Measurements from ENCODE around the gene IL1RL2. TPM values are rescaled to one million over a fixed set of nuclear protein-coding genes. Genes with fewer than 3 reads are reported as not detected.

IL1RL2 gene
- 1 to 10 TPM; 1.1 to 1.7 TPM for total RNA-seq

DNA sequence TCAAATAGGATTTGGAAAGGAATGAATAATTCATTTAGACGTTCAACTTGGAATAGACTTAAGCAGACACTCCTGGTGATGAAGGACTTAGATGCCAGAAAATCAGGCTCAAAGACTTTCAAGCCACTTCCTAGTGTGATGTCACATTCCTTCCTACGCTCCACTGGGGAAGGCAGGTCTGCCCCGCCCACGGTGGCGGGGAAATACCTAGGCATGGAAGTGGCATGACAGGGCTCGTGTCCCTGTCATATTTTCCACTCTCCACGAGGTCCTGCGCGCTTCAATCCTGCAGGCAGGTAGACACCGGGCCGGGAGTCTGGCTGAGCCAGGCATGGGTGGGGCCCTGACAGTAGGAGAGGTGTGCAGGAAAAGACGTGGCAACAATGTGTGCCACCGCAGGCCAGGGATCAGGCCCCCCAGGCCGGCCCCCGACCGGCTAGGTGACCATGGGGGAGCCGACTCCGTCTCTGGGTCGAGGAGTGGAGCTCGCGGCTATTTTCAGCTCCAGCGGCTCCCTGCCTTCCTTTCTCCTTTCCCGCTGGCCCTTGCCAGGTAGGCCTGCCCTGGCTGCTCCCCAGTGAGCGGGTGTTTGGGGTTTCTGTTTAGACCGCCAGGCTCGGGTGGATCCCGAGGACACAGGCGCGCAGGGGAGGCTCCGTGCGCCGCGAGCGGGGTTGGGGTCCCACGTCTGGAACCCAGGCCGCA is at the start of gene IL1RL2:
IL1RL2 (plus strand) TSS at position 233 of the 705 bp plus-strand sequence. CDS start 845 bp downstream, outside the sequence.
- ChIA-PET CTCF (interaction anchor here (1.0 to 4.5 kb wide), 5 partner anchors 53 to 303 kb away, joined by 3 to 55 read pairs (median 7); no protein-coding TSS in a partner anchor), POLR2A (interaction anchor here (1.1 kb wide), 1 partner anchor 303 kb away, joined by 3 read pairs; no protein-coding TSS in a partner anchor)
- H3K27me3 Mint-ChIP-seq: peaks cover 10% of the 10 kb centered on the region

DNA sequence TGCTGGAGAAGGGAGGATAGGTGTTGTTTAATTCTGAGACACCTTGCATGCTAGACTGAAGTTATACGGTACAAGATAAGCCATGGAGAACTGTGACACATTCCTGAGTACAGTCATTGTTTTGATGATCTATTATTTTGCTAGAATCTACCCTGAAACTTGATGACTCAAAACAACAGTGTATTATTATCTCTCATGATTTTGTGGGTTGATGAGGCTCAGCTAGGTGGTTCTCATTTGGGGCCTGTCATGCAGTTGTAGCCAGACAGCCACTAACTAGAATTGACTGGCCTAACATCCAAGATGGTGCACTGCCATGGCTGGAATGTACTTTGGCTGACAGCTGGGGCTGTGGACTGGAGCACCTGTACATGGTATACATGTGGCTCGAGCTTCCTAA is 49.7 kb upstream of the IL1RL2 start:
- peaks cover 23% of the 10 kb centered on the region for H3K36me3 Mint-ChIP-seq
- peak overlapping the region; percentile 70 for H3K27ac Mint-ChIP-seq
- CTCF ChIA-PET: interaction anchor here (0.8 to 3.1 kb wide), 12 partner anchors 9 to 306 kb away, joined by 3 to 21 read pairs (median 6); no protein-coding TSS in a partner anchor

More for the DNA sequence above, at the start of gene IL1RL2:
- H3K4me1 Mint-ChIP-seq (ENCODE audit: low read depth): peaks cover 19% of the 10 kb centered on the region
- peak within 1 kb of the TSS; percentile 81 for H3K4me3 Mint-ChIP-seq
- H3K27ac Mint-ChIP-seq: peak within 1 kb of the TSS; percentile 83
- H3K36me3 Mint-ChIP-seq: peaks cover 4% of the 10 kb centered on the region
- intact Hi-C loops (cut with micrococcal nuclease): loop anchor here (2.0 to 5.0 kb wide), 2 partner anchors 54 to 255 kb away; no protein-coding TSS in a partner anchor
- DNase-seq: peak; percentile 63
- H3K9me3 Mint-ChIP-seq: no peaks in the 10 kb centered on the region

DNA sequence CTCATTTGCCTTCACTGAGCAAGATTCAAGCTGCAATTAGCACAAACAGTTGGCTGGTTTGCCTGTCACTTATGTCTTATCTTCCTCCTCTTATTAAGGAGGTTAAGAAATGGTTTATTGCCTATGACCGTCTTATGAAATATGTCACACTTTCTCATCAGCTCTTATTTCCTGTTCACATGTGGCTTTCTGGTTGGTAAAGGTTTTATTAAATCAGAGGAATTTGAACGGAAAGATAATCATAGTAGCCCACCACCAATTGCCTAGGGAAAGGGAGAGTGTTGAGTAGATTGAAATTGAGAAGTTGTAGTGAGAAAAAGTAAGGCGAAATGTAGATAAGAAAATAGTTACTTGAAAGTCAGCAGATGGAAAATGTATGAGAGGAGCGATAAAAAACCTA is 48.5 kb upstream of the IL1RL2 start:
- Mint-ChIP-seq H3K27ac (peak overlapping the region; percentile 70), H3K27me3 (peaks cover 24% of the 10 kb centered on the region), H3K4me3 (no peak overlapping the region), H3K4me1 (ENCODE audit: low read depth) (peaks cover 59% of the 10 kb centered on the region), H3K9me3 (peaks cover 18% of the 10 kb centered on the region), H3K36me3 (peaks cover 27% of the 10 kb centered on the region)
- POLR2A ChIA-PET: interaction anchor here (0.9 to 2.5 kb wide), 7 partner anchors 10 to 138 kb away, joined by 3 to 32 read pairs (median 6); no protein-coding TSS in a partner anchor
- intact Hi-C loops (cut with micrococcal nuclease): no loop called here
- CTCF ChIA-PET: interaction anchor here (1.0 to 2.2 kb wide), 5 partner anchors 77 to 134 kb away, joined by 3 to 11 read pairs (median 3); no protein-coding TSS in a partner anchor
- DNase-seq: no peak

More for the DNA sequence above, 49.7 kb upstream of the IL1RL2 start:
- Mint-ChIP-seq H3K9me3 (peaks cover 15% of the 10 kb centered on the region), H3K27me3 (peaks cover 17% of the 10 kb centered on the region), H3K4me3 (peak overlapping the region; percentile 4), H3K4me1 (ENCODE audit: low read depth) (peaks cover 58% of the 10 kb centered on the region)
- intact Hi-C loops (cut with micrococcal nuclease): loop anchor here (1.0 to 2.0 kb wide), 10 partner anchors 9 to 236 kb away; no protein-coding TSS in a partner anchor
- DNase-seq: peak; percentile 73
- POLR2A ChIA-PET: interaction anchor here (0.7 to 2.5 kb wide), 13 partner anchors 10 to 138 kb away, joined by 3 to 32 read pairs (median 5); no protein-coding TSS in a partner anchor

DNA sequence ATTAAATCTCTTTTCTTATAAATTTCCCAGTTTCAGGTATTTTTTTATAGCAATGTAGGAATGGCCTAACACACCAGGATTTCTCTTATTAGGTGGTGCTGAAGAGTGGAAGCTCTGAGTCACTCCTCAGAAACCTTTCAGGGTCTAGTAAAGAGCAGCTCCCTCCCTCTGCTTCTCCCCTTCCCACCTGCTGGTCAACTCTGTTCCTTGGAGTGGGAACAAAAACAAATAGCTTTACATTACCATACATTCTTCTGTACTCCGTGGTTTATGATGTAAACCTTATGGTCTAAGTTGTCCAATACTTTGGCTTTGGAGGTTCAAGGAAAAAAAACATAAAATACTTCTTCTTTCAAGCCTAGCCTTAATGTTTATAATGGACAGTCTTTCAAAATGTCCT is 47.0 kb upstream of the IL1RL2 start:
- intact Hi-C loops (cut with micrococcal nuclease): no loop called here
- Mint-ChIP-seq H3K4me3 (no peak overlapping the region), H3K9me3 (peaks cover 32% of the 10 kb centered on the region), H3K27ac (peak overlapping the region; percentile 70), H3K27me3 (peaks cover 31% of the 10 kb centered on the region), H3K4me1 (ENCODE audit: low read depth) (peaks cover 61% of the 10 kb centered on the region), H3K36me3 (peaks cover 42% of the 10 kb centered on the region)
- no peak for DNase-seq
- ChIA-PET CTCF (interaction anchor here (0.9 to 1.1 kb wide), 2 partner anchors 101 to 119 kb away, joined by 3 read pairs; no protein-coding TSS in a partner anchor), POLR2A (no interaction called here)

DNA sequence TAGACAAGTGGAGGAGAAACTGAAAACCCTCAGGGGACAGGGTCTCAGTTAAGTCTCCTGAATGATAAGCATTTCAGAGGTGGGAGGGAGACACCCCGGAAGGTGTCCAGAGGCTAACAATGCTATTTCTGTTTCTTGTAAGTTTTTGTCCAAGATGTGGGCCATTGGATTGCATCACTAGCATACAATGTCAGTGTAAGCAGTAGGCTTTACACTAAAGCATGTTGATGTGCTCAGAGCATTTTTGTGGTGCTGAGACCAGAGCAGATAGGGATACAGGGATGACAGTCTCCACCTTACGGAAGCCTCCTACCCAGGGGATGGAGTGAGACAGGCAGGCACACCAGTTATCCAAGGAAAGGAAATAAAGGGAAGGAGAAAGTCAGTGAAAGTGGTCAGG is 46.4 kb upstream of the IL1RL2 start:
- ChIA-PET POLR2A (interaction anchor here (1.0 kb wide), 1 partner anchor 22 kb away, joined by 3 read pairs; no protein-coding TSS in a partner anchor), CTCF (interaction anchor here (0.9 to 2.7 kb wide), 3 partner anchors 100 to 134 kb away, joined by 3 to 9 read pairs (median 3); no protein-coding TSS in a partner anchor)
- H3K27ac Mint-ChIP-seq: peak overlapping the region; percentile 39
- intact Hi-C loops (cut with micrococcal nuclease): no loop called here
- no peak for DNase-seq
- H3K4me1 Mint-ChIP-seq (ENCODE audit: low read depth): peaks cover 61% of the 10 kb centered on the region
- no peak overlapping the region for H3K4me3 Mint-ChIP-seq
- H3K9me3 Mint-ChIP-seq: peaks cover 38% of the 10 kb centered on the region
- H3K36me3 Mint-ChIP-seq: peaks cover 46% of the 10 kb centered on the region
- peaks cover 31% of the 10 kb centered on the region for H3K27me3 Mint-ChIP-seq

DNA sequence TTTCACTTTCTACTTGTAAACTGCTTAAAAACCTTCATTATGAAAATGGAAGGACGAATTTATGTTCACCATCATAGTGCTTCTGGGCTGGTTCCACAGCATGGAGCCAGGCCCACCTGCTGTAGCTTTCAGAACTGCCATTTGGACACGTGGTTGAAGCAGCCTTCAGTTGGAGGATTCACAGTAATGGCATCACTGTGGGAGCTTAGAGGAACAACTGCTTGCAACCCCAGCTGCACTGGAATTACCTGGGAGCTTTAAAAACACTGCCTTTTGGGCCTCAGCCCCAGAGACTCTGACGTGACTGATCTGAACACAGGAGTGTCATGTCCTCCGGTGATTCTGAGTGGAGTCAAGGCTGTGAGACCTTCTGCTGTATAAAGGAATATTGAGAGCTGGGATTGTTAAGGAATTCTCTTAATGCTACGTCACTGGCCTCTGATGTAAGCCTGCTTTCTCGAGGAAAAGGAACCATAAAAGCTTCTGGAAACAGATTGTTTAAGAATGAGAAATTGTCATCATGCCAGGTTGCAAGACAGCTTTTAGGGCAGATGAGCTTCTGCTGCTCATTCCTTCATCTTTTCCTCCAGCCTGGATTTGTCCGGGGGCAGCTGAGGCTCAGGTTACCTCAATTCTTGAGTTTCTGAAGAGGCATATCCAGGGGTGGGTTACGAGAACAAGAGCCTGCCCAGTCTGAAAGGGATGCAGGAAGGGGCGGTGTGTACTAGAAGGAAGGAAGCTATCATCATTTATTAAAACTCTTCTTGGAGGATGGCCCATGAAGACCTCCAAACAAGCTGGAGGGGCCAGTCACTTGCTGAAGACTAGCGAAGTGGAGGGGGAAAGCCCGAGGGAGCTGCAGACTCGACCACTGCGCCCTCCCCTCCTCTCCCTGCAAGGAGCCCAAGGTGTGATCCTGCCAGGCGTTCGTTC is 45.5 kb upstream of the IL1RL2 start:
- peaks cover 31% of the 10 kb centered on the region for H3K27me3 Mint-ChIP-seq
- intact Hi-C loops (cut with micrococcal nuclease): no loop called here
- peaks cover 46% of the 10 kb centered on the region for H3K9me3 Mint-ChIP-seq
- peak overlapping the region; percentile 53 for H3K27ac Mint-ChIP-seq
- CTCF ChIA-PET: interaction anchor here (0.6 to 2.7 kb wide), 5 partner anchors 99 to 141 kb away, joined by 3 to 9 read pairs (median 5); no protein-coding TSS in a partner anchor
- POLR2A ChIA-PET: interaction anchor here (0.7 to 2.1 kb wide), 9 partner anchors 13 to 142 kb away, joined by 3 to 5 read pairs (median 3); no protein-coding TSS in a partner anchor
- DNase-seq: no peak
- peak overlapping the region; percentile 68 for H3K4me3 Mint-ChIP-seq
- peaks cover 53% of the 10 kb centered on the region for H3K36me3 Mint-ChIP-seq
- H3K4me1 Mint-ChIP-seq (ENCODE audit: low read depth): peaks cover 55% of the 10 kb centered on the region

DNA sequence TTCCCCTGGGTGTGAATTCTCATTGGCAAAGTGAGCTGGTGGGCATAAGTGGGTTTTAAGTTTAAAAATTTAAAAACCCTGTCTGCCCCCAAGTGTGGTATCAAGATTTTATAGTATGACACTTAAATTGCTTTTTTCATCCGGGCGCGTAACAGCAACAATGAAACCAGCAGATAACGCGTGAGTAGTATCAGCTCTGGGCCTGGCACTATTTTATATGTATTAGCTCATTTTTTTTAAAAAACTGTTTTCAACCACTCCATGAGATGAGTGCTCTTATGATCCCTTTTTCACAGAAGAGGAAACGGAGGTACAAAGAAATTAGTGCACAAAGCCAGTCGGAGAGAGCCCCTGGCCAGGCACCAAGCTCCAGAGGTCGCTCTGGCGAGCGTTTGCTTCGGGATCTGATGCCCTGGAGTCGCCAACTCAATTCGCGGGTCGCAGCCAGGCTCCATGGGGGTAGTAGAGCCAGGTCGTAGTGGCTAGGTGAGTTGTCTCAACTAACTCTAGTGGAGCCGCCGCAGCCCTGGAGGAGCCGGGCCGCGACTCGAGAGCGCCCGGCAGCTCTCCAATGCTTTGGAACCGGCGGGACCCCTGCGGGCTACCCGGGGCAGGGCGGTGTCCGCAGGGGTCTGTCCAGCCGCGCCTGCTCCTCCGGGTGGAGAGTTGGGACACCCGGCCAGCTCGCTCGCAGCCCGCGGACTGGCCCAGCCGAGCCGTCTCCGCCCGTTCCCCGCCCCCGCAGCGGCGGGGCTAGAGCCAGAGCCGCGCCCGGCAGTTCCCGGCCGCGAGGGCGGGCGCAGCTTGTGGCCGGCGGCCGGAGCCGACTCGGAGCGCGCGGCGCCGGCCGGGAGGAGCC is 44.6 kb upstream of the IL1RL2 start, which contains the start of gene IL1R1:
IL1R1 (plus strand) TSS at position 777 of the 859 bp plus-strand sequence. CDS start 14,979 bp downstream, outside the sequence.
- peak within 1 kb of the TSS; percentile 88 for H3K27ac Mint-ChIP-seq

DNA sequence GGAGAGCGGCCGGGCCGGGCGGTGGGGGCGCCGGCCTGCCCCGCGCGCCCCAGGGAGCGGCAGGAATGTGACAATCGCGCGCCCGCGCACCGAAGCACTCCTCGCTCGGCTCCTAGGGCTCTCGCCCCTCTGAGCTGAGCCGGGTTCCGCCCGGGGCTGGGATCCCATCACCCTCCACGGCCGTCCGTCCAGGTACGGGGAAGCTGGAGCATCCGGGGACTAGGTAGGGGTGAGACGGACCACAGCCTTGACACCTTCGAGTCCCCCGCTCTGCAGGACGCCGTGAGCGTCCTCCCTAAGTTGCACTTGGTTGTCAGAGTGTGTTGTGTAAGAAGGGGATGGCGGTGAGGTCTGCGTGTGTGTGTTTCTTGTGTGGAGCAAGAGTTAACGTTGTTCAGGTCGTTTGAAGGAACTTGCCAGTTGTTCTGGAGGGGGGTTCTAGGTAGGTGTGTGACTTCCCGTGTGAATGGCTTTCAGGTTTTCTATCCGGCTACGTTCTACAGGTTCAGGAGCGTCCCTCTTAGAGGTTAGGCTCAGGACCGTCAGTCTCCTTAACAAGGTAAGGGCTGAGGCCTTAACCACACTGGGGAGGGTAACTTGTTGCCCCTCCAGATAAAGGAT is 43.9 kb upstream of the IL1RL2 start:
- H3K4me1 Mint-ChIP-seq (ENCODE audit: low read depth): peaks cover 53% of the 10 kb centered on the region
- POLR2A ChIA-PET: interaction anchor here (1.2 to 2.1 kb wide), 3 partner anchors 15 to 109 kb away, joined by 3 to 5 read pairs (median 3); no protein-coding TSS in a partner anchor
- peaks cover 31% of the 10 kb centered on the region for H3K27me3 Mint-ChIP-seq
- H3K27ac Mint-ChIP-seq: peak overlapping the region; percentile 88
- peak overlapping the region; percentile 81 for H3K4me3 Mint-ChIP-seq
- peaks cover 65% of the 10 kb centered on the region for H3K36me3 Mint-ChIP-seq
- peaks cover 54% of the 10 kb centered on the region for H3K9me3 Mint-ChIP-seq
- CTCF ChIA-PET: interaction anchor here (1.1 to 2.7 kb wide), 4 partner anchors 14 to 137 kb away, joined by 3 to 9 read pairs (median 4); no protein-coding TSS in a partner anchor
- no peak for DNase-seq
- intact Hi-C loops (cut with micrococcal nuclease): no loop called here

More for the DNA sequence above, 44.6 kb upstream of the IL1RL2 start, which contains the start of gene IL1R1:
- POLR2A ChIA-PET: interaction anchor here (0.7 to 2.1 kb wide), 8 partner anchors 14 to 143 kb away, joined by 3 to 5 read pairs (median 3); no protein-coding TSS in a partner anchor
- peaks cover 62% of the 10 kb centered on the region for H3K36me3 Mint-ChIP-seq
- peaks cover 53% of the 10 kb centered on the region for H3K4me1 Mint-ChIP-seq (ENCODE audit: low read depth)
- H3K9me3 Mint-ChIP-seq: peaks cover 51% of the 10 kb centered on the region
- H3K27me3 Mint-ChIP-seq: peaks cover 31% of the 10 kb centered on the region
- CTCF ChIA-PET: interaction anchor here (0.6 to 2.7 kb wide), 6 partner anchors 14 to 142 kb away, joined by 3 to 9 read pairs (median 4); no protein-coding TSS in a partner anchor
- intact Hi-C loops (cut with micrococcal nuclease): no loop called here
- DNase-seq: peak; percentile 39
- peak within 1 kb of the TSS; percentile 81 for H3K4me3 Mint-ChIP-seq

DNA sequence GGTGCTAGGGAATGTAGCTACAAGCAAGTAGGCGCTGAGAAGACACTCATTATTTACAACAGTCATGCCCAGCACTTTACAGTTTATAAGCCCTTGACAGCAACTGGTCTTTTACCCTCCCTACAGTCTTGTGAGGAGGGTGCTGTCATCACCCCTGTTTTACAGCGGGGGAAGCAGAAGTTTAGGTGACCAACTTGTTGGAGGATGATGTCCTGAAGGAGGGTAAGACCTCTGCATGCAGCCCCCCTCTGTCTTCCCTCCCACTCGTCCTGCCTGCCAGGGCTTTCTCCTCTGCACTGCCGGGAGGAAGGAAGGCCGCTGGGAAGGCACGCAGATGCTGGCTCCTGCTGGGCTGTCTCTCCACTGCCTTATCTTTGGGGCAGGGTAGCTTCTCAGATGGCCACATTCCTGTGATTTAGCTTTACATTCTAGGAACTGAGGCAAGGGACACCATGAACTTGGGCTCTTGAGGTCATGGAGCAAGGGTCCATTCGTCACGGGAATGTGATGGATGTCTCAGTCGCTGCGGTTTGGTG is 43.3 kb upstream of the IL1RL2 start:
- DNase-seq: no peak
- Mint-ChIP-seq H3K4me3 (peak overlapping the region; percentile 81), H3K27me3 (peaks cover 31% of the 10 kb centered on the region), H3K4me1 (ENCODE audit: low read depth) (peaks cover 53% of the 10 kb centered on the region), H3K27ac (peak overlapping the region; percentile 88), H3K36me3 (peaks cover 70% of the 10 kb centered on the region), H3K9me3 (peaks cover 59% of the 10 kb centered on the region)
- POLR2A ChIA-PET: interaction anchor here (2.1 kb wide), 1 partner anchor 15 kb away, joined by 5 read pairs; no protein-coding TSS in a partner anchor
- intact Hi-C loops (cut with micrococcal nuclease): no loop called here
- CTCF ChIA-PET: interaction anchor here (1.2 to 2.7 kb wide), 2 partner anchors 15 to 137 kb away, joined by 3 to 9 read pairs; no protein-coding TSS in a partner anchor

DNA sequence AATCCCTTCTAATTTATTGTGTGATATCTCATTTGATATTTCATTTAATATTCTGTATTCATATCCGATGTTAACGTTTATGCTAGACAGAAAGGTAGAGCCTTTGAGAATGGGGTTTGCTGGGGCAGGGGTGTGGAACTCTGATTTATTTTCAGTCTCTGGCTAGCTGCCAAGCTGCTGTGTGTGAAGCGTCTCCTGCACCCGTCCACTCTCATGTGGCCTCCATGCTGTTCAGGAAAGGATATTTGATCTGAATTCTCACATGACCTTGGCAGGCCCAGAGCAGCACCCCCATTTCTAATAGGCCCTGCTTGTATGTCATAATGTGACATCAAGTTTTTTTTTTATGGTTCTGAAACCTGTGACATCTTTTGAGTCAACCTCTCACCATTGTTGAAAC is 42.7 kb upstream of the IL1RL2 start:
- H3K36me3 Mint-ChIP-seq: peaks cover 76% of the 10 kb centered on the region

More for the DNA sequence above, 42.7 kb upstream of the IL1RL2 start:
- no peak for DNase-seq
- Mint-ChIP-seq H3K9me3 (peaks cover 66% of the 10 kb centered on the region), H3K27me3 (peaks cover 31% of the 10 kb centered on the region), H3K27ac (peak overlapping the region; percentile 88), H3K4me1 (ENCODE audit: low read depth) (peaks cover 53% of the 10 kb centered on the region), H3K4me3 (peak overlapping the region; percentile 81)
- POLR2A ChIA-PET: no interaction called here
- intact Hi-C loops (cut with micrococcal nuclease): no loop called here
- CTCF ChIA-PET: no interaction called here

Measured in activated CD4-positive, alpha-beta memory T cell treated with anti-CD3 and anti-CD28 coated beads for 36 hours (primary cell).